ENCODE data around the gene ATP7A.

GRCh38 chrX:78064152-78064551, 153.7 kb downstream of the ATP7A start:
- TF ChIP-seq CTCF (IDR thresholded peaks at IDR 0.05; ENCODE audit: poor library complexity) (no peak), EZH2 (IDR thresholded peaks at IDR 0.05; ENCODE audit: borderline replicate concordance) (no peak), EZH2phosphoT487 (IDR thresholded peaks at IDR 0.05; ENCODE audit: low read depth, severe bottlenecking, unreplicated experiment) (no peak)

Data from hepatocyte (in vitro differentiated cells).